Liver (tissue), 9 donors: ENCODE measurements around the gene CCDC40. TPM values are rescaled to one million over a fixed set of nuclear protein-coding genes. Genes with fewer than 3 reads are reported as not detected.

Experiments used
- DNase-seq: peaks from one replicate; pipeline ENCODE4 v3.0.0-alpha.2; 2017; ENCODE audit warnings: low spot score
- H3K27ac ChIP-seq, 2 donors: one replicate each; pipeline ENCODE4 v1.7.0; 2013; ENCODE audit warnings: inconsistent platforms in 2 of 2, low read length in 2 of 2, control low read depth in 1 of 2, low read depth in 1 of 2, mild to moderate bottlenecking in 1 of 2
- H3K27me3 ChIP-seq, 4 donors: one replicate each; pipeline versions ENCODE4 v1.6.1 to v1.7.0; 2013; ENCODE audit warnings: low read length in 3 of 4, inconsistent platforms in 1 of 4, mild to moderate bottlenecking in 1 of 4, moderate library complexity in 1 of 4; ENCODE audit not compliant: control insufficient read depth in 4 of 4, insufficient read depth in 4 of 4
- H3K36me3 ChIP-seq, 4 donors: one replicate each; pipeline versions ENCODE4 v1.6.1 to v1.7.0; 2013; ENCODE audit warnings: low read length in 3 of 4, mild to moderate bottlenecking in 3 of 4, low read depth in 1 of 4, moderate library complexity in 1 of 4; ENCODE audit not compliant: control insufficient read depth in 4 of 4, insufficient read depth in 3 of 4
- H3K4me1 ChIP-seq, 4 donors: one replicate each; pipeline versions ENCODE4 v1.6.1 to v1.7.0; 2013; ENCODE audit warnings: low read length in 3 of 4, mild to moderate bottlenecking in 3 of 4, moderate library complexity in 1 of 4; ENCODE audit not compliant: control insufficient read depth in 4 of 4, insufficient read depth in 4 of 4
- H3K4me3 ChIP-seq, 3 donors: one replicate each; pipeline versions ENCODE4 v1.6.1 to v1.7.0; 2013; ENCODE audit warnings: low read length in 3 of 3, control low read depth in 1 of 3, low read depth in 1 of 3, mild to moderate bottlenecking in 1 of 3
- H3K9ac ChIP-seq, 2 donors: one replicate each; pipeline ENCODE4 v1.7.0; 2013; ENCODE audit warnings: low read length in 2 of 2, mild to moderate bottlenecking in 2 of 2, moderate library complexity in 2 of 2, control low read depth in 1 of 2, low read depth in 1 of 2
- H3K9me3 ChIP-seq, 4 donors: one replicate each; pipeline versions ENCODE4 v1.6.1 to v1.7.0; 2013; ENCODE audit warnings: low read length in 3 of 4; ENCODE audit not compliant: control insufficient read depth in 4 of 4
- EGR1 ChIP-seq, 2 donors: IDR thresholded peaks; 2 replicates each; pipeline ENCODE4 v1.6.1; 2016 to 2018; ENCODE audit warnings: antibody characterized with exemption in 2 of 2, low read depth in 2 of 2
- FOXA1 ChIP-seq: IDR thresholded peaks from 2 replicates; pipeline ENCODE4 v1.6.1; 2016; ENCODE audit warnings: antibody characterized with exemption
- FOXA2 ChIP-seq: IDR thresholded peaks from 2 replicates; pipeline ENCODE4 v1.6.1; 2016; ENCODE audit warnings: antibody characterized with exemption
- GABPA ChIP-seq, 2 donors: IDR thresholded peaks in 1 of 2; conservative IDR thresholded peaks in 1 of 2; 2 replicates each; pipeline ENCODE4 v1.6.1; 2016; ENCODE audit warnings: antibody characterized with exemption in 2 of 2, mild to moderate bottlenecking in 1 of 2, moderate library complexity in 1 of 2
- HNF4A ChIP-seq, 2 donors: conservative IDR thresholded peaks; 2 replicates each; pipeline ENCODE4 v1.6.1; 2016; ENCODE audit warnings: antibody characterized with exemption in 2 of 2, mild to moderate bottlenecking in 2 of 2
- HNF4G ChIP-seq: IDR thresholded peaks from 2 replicates; pipeline ENCODE4 v1.6.1; 2016; ENCODE audit warnings: antibody characterized with exemption
- JUND ChIP-seq, 2 donors: IDR thresholded peaks; 2 replicates each; pipeline ENCODE4 v1.6.1; 2016; ENCODE audit warnings: antibody characterized with exemption in 2 of 2
- NR2F2 ChIP-seq: IDR thresholded peaks from 2 replicates; pipeline ENCODE4 v1.6.1; 2016; ENCODE audit warnings: antibody characterized with exemption
- RAD21 ChIP-seq, 2 donors: IDR thresholded peaks; 2 replicates each; pipeline ENCODE4 v1.6.1; 2016; ENCODE audit warnings: antibody characterized with exemption in 2 of 2, mild to moderate bottlenecking in 2 of 2
- RXRA ChIP-seq, 2 donors: IDR thresholded peaks; 2 replicates each; pipeline ENCODE4 v1.6.1; 2017 to 2018; ENCODE audit warnings: antibody characterized with exemption in 2 of 2, mild to moderate bottlenecking in 1 of 2
- SP1 ChIP-seq: IDR thresholded peaks from 2 replicates; pipeline ENCODE4 v1.6.1; 2018; ENCODE audit warnings: antibody characterized with exemption, mild to moderate bottlenecking
- TAF1 ChIP-seq: conservative IDR thresholded peaks from 2 replicates; pipeline ENCODE4 v1.6.1; 2016; ENCODE audit warnings: antibody characterized with exemption, mild to moderate bottlenecking
- YY1 ChIP-seq: IDR thresholded peaks from 2 replicates; pipeline ENCODE4 v1.6.1; 2016; ENCODE audit warnings: antibody characterized with exemption, mild to moderate bottlenecking
- WGBS: extraction: QIAGEN DNeasy Blood & Tissue Kit; methylation state at CpG from one replicate; pipeline ENCODE4 v1.1.7; 2013; 5-methylcytosine and 5-hydroxymethylcytosine counted together
- polyA plus RNA-seq, 2 donors: library from polyadenylated mRNA; stranded (reverse) in 1 of 2; unstranded in 1 of 2; fragments of 200-250 nt in 1 of 2; fragments of >200 nt in 1 of 2; fragmentation: Nextera tagmentation in 1 of 2; extraction: Ambion mirVana in 1 of 2; gene quantifications; one replicate each; pipeline versions ENCODE4 v1.2.1 to v1.2.3, GENCODE V29; 2013 to 2015
- total RNA-seq, 2 donors: library from RNA; depleted of rRNA; stranded (reverse); fragments of >200 nt; gene quantifications; one replicate each; pipeline ENCODE4 v1.2.3, GENCODE V29; 2014
- TF ChIP-seq, protein P1 (sequence below): IDR thresholded peaks from 2 replicates; pipeline ENCODE4 v1.6.1; 2016; ENCODE audit warnings: antibody characterized with exemption
- TF ChIP-seq, protein P2 (sequence below): fragments of 150-350 bp; IDR thresholded peaks from 2 replicates; pipeline ENCODE4 v1.5.1; 2017; ENCODE audit warnings: improper control_type of control experiment, low read depth, low read length; ENCODE audit not compliant: missing input control
- TF ChIP-seq, protein P3 (sequence below): IDR thresholded peaks from 2 replicates; pipeline ENCODE4 v1.6.1; 2016; ENCODE audit warnings: antibody characterized with exemption
- TF ChIP-seq, protein P4 (sequence below): IDR thresholded peaks from 2 replicates; pipeline ENCODE4 v1.6.1; 2016; ENCODE audit warnings: antibody characterized with exemption
- donor health status: healthy.
- donor health status: healthy.
- donor health status: healthy.
- donor health status: healthy.
- donor health status: healthy.

CCDC40 gene
- total and polyA plus RNA-seq, 4 donors: 0.60 to 3.0 (median 1.4) TPM

DNA sequence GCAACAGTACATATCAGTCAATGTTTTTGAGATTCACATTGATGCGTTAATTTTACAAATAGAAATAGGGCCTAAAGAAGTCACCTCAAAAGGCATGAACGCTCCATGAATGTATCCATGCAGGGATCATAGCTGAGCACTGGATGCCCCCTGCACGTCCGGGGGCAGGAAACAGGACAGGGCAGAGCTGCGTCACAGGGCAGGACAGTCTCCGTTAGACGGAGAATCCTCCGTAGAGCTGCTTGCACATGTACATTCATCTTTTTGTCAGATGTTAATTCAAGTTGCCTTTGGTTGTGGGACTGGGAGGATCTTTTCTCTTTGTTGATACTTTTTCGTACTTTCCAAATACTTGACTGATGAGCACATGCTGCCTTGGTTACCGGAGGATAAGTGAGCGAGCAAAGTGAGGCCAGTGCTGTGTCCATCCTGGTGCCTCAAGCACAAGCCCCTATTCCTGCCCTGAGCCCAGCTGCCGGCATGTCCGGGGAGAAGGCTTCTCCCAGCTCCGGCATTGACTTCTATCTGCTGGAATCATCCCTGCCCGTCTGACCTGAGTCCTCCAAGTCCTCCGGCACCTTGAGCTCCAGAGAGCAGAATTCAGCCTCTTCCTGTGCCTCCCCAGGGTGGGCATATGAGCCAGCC lies 80.0 kb downstream of the CCDC40 start:
- no peak overlapping the region for H3K27ac ChIP-seq
- H3K27me3 ChIP-seq: no peaks in the 10 kb centered on the region
- H3K9ac ChIP-seq: no peak overlapping the region
- H3K9me3 ChIP-seq: no peaks in the 10 kb centered on the region
- peaks cover 3 to 13% (median 4%) of the 10 kb centered on the region in 4 donors for H3K36me3 ChIP-seq
- no peaks in the 10 kb centered on the region for H3K4me1 ChIP-seq
- H3K4me3 ChIP-seq: no peak overlapping the region
- no peak for TF ChIP-seq JUND (IDR thresholded peaks at IDR 0.05)
- no peak for TF ChIP-seq HNF4A (conservative IDR thresholded peaks at IDR 0.05)
- no peak for TF ChIP-seq RXRA (IDR thresholded peaks at IDR 0.05)
- TF ChIP-seq, protein P1, sequence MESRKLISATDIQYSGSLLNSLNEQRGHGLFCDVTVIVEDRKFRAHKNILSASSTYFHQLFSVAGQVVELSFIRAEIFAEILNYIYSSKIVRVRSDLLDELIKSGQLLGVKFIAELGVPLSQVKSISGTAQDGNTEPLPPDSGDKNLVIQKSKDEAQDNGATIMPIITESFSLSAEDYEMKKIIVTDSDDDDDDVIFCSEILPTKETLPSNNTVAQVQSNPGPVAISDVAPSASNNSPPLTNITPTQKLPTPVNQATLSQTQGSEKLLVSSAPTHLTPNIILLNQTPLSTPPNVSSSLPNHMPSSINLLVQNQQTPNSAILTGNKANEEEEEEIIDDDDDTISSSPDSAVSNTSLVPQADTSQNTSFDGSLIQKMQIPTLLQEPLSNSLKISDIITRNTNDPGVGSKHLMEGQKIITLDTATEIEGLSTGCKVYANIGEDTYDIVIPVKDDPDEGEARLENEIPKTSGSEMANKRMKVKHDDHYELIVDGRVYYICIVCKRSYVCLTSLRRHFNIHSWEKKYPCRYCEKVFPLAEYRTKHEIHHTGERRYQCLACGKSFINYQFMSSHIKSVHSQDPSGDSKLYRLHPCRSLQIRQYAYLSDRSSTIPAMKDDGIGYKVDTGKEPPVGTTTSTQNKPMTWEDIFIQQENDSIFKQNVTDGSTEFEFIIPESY: no peak
- no peak for TF ChIP-seq HNF4G
- TF ChIP-seq FOXA1: no peak
- TF ChIP-seq GABPA (IDR thresholded peaks at IDR 0.05 in 1 of 2, conservative IDR thresholded peaks at IDR 0.05 in 1 of 2): no peak
- no peak for TF ChIP-seq FOXA2
- TF ChIP-seq RAD21 (IDR thresholded peaks at IDR 0.05): no peak
- TF ChIP-seq, protein P2, sequence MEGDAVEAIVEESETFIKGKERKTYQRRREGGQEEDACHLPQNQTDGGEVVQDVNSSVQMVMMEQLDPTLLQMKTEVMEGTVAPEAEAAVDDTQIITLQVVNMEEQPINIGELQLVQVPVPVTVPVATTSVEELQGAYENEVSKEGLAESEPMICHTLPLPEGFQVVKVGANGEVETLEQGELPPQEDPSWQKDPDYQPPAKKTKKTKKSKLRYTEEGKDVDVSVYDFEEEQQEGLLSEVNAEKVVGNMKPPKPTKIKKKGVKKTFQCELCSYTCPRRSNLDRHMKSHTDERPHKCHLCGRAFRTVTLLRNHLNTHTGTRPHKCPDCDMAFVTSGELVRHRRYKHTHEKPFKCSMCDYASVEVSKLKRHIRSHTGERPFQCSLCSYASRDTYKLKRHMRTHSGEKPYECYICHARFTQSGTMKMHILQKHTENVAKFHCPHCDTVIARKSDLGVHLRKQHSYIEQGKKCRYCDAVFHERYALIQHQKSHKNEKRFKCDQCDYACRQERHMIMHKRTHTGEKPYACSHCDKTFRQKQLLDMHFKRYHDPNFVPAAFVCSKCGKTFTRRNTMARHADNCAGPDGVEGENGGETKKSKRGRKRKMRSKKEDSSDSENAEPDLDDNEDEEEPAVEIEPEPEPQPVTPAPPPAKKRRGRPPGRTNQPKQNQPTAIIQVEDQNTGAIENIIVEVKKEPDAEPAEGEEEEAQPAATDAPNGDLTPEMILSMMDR: no peak
- no peak for TF ChIP-seq EGR1 (IDR thresholded peaks at IDR 0.05; ENCODE audit: low read depth in 2 of 2)
- no peak for TF ChIP-seq SP1
- TF ChIP-seq, protein P3, sequence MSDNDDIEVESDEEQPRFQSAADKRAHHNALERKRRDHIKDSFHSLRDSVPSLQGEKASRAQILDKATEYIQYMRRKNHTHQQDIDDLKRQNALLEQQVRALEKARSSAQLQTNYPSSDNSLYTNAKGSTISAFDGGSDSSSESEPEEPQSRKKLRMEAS: no peak
- TF ChIP-seq YY1: no peak
- TF ChIP-seq, protein P4, sequence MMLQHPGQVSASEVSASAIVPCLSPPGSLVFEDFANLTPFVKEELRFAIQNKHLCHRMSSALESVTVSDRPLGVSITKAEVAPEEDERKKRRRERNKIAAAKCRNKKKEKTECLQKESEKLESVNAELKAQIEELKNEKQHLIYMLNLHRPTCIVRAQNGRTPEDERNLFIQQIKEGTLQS: no peak
- TF ChIP-seq TAF1: no peak
- no peak for TF ChIP-seq NR2F2
- no peak for DNase-seq
- WGBS: 92% methylated on average over 16 of the region's 16 CpGs

DNA sequence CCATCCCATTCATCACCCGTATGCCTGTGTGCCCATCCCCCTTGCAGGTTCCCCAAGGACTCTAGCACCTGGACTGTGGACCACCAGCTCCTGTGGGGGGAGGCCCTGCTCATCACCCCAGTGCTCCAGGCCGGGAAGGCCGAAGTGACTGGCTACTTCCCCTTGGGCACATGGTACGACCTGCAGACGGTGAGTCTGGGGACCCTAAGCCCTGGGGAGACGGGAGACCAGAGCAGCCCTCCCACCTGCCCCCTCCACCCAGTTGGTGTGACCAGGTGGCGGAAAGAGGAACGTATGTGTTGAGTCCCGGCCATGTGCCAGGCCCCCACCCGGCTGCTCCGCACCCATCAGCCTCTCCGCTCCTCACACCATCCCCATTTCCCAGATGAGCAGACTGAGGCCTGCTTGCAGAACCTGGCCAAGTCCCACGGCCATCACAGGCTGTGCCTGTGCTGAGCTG lies 80.5 kb downstream of the CCDC40 start:
- WGBS: 90% methylated on average over 13 of the region's 13 CpGs

More for the DNA sequence above, 80.5 kb downstream of the CCDC40 start:
- H3K9me3 ChIP-seq: no peaks in the 10 kb centered on the region
- H3K36me3 ChIP-seq: peaks cover 3 to 13% (median 4%) of the 10 kb centered on the region in 4 donors
- no peaks in the 10 kb centered on the region for H3K27me3 ChIP-seq
- DNase-seq: no peak
- H3K4me3 ChIP-seq: no peak overlapping the region
- H3K9ac ChIP-seq: no peak overlapping the region
- no peak for TF ChIP-seq JUND (IDR thresholded peaks at IDR 0.05)
- TF ChIP-seq TAF1: no peak
- no peak for TF ChIP-seq HNF4A (conservative IDR thresholded peaks at IDR 0.05)
- TF ChIP-seq, protein P4: no peak
- no peak for TF ChIP-seq YY1
- H3K4me1 ChIP-seq: no peaks in the 10 kb centered on the region
- H3K27ac ChIP-seq: no peak overlapping the region
